HG03558 (cell line): ENCODE data around the gene SSX1.
"Not testable (repeated sequence)": the region's sequence is repeated elsewhere in the genome, so short reads cannot be mapped to it uniquely, and the experiment has no call there.

ENCODE experiments used
- ATAC-seq: cut with Tn5 transposase; IDR thresholded peaks from one replicate; pipeline ENCODE4 v1.9.1; 2021; ENCODE audit warnings: moderate number of reproducible peaks; ENCODE audit not compliant: unreplicated experiment; ENCODE audit errors: extremely low read depth

The SSX1 gene, protein sequence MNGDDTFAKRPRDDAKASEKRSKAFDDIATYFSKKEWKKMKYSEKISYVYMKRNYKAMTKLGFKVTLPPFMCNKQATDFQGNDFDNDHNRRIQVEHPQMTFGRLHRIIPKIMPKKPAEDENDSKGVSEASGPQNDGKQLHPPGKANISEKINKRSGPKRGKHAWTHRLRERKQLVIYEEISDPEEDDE

DNA sequence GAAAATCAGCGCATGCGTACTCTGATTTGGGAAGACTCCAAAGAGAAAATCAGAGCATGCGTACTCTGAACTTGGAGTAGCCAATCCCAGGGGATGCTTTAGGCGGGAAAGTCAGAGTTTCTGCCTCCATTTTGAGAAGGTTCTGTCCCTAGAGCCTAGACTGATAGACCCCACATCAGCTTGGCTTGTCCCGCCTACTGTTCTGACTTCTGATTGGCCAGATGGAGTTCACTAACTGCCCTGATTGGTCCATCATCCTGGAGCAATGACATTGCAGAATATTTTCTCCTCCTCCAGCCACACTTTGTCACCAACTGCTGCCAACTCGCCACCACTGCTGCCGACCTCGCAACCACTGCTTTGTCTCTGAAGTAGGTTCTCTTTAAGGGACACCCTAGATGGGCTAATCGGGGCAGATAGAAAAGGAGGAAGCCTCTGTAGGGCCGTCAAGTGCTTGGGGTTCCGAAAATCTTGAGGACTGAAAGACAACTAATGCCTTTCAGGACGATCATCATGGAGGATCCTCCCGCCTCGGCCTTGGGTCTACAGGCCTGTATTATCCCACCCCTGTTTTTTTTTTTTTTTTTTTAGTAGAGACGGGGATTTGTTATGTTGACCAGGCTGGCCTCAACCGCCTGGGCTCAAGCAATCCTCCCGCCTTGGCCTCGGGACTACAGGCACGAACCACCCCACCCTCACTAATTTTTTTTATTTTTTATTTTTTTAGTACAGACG lies at the start of gene SSX1:
Gene SSX1 (plus strand): TSS at position 331 of the 735 bp plus-strand sequence. CDS start 1,850 bp downstream, outside the sequence.
- ATAC-seq: not testable (repeated sequence)

DNA sequence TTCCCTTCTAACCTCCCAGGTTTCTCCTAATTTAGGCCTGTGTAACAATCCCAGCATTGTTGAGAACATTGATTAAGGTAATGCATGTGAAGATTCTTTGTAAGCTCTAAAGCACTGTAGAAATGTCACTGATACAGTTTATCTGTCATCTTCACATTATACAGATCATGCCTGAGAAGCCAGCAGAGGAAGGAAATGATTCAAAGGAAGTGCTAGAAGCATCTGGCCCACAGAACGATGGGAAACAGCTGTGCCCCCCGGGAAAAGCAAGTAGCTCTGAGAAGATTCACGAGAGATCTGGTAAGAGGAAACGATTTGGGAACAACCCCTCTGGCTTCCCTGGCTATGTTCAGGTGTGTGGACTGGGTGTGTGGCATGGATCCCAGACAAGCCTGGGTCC lies 40.9 kb upstream of the SSX1 start:
- ATAC-seq: not testable (repeated sequence)

DNA sequence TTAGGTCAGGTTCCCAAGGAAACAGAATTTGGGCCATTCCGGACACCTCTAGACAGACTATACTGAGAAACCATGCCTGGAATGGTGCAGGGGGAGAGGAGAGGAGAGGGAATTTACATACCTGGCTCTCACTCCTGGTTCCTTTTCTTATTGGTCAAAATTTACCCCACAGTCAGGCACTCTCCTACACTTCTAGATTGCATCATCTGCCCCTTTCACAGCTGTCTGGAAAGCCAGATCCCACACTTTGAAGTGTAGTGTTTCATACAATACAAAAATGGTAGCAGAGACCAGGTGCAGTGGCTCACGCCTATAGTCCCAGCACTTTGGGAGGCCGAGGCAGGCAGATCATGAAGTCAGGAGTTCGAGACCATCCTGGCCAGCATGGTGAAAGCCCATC lies 31.0 kb upstream of the SSX1 start:
- not testable (repeated sequence) for ATAC-seq

DNA sequence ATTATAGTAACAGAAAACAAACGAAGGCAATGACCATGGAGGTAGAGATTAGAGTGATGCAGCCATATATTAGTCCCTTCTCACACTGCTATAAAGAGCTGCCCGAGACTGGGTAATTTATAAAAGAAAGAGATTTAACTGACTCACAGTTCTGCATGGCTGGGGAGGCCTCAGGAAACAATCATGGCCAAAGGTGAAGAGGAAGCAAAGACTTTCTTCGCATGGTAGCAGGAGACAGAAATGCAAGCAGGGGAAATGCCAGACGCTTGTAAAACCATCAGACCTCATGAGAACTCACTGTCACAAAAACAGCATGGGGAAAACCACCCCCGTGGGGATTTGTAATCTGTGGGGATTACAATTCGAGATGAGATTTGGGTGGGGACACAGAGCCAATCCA lies 2.2 kb upstream of the SSX1 start:
- not testable (repeated sequence) for ATAC-seq

DNA sequence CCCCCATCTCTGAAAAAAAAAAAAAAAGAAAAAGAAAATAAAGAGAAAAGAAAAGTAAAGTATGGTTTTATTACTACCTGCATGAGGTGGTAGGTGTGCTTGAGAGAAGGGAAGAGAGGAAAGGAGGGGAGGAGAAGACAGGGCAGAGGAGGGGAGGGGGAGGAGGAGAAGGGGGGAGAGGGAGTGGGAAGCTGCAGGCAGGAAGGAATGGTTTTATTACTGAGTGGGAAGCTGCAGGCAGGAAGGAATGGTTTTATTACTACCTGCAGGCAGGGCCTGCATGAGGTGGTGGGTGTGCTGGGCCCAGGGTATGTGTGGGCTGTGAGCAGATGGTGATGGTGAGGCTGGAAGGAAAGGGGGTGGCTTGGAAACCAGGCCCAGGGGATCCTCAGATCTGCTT lies 19.2 kb downstream of the SSX1 start:
- ATAC-seq: not testable (repeated sequence)

DNA sequence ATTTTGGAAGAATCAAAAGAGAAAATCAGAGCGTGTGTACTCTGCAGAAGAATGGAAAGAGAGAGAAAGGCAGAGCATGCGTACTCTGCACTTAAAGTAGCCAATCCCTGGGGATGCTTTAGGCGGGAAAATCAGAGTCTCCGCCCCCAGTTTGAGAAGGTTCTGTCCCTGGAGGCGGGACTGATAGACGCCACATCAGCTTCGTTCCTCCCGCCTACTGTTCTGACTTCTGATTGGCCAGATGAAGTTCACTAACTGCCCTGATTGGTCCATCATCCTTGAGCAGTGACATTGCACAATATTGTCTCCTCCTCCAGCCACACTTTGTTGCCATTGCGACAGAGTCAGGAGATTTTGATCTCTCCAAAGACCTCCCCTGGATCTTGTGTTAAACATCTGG lies 23.8 kb downstream of the SSX1 start:
- no peak for ATAC-seq

DNA sequence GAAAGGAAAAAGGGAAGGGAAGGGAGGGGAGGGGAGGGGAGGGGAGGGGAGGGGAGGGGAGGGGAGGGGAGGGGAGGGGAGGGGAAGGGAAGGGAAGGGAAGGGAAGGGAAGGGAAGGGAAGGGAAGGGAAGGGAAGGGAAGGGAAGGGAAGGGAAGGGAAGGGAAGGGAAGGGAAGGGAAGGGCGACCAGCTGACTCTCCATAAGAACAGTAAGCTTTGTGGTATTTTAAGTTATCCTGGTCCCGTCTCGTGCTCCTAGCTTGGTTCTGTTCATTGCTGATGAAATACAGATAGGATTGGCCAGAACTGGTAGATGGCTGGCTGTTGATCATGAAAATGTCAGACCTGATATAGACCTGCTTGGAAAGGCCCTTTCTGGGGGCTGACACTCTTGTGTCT lies 25.5 kb downstream of the SSX1 start:
- ATAC-seq: not testable (repeated sequence)

DNA sequence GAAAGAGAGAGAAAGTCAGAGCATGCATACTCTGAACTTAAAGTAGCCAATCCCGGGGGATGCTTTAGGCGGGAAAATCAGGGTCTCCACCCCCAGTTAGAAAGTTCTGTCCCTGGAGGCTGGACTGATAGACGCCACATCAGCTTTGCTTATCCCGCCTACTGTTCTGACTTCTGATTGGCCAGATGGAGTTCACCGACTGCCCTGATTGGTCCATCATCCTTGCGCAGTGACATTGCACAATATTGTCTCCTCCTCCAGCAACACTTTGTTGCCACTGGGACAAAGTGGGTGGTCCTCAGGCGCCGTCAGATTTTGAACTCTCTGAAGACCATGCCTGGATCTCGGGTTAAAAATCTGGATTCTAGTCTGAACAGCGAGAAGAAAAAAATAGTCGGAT lies 51.0 kb downstream of the SSX1 start:
- no peak for ATAC-seq

DNA sequence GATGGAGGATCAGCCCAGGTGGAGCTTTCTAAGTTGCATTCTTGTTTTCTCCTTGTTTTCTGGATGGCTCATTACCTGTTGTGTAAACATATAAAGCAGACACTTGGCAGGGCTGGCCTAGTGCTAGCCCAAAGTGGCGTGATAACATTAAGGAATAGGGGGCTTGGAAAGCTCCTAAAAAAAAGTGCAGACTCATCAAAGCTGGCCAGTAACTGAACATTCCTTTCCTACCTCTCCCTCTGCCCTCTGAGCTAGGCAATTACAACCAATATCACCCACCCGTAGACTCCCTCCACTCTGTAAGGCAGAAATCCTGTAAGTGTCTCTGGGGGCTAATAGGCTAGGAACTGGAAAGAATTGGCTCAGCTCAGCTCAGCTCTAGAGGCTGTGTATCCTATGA lies 58.8 kb downstream of the SSX1 start:
- ATAC-seq: not testable (repeated sequence)
